Measurements from ENCODE around the gene CFAP46.

CFAP46 gene

DNA sequence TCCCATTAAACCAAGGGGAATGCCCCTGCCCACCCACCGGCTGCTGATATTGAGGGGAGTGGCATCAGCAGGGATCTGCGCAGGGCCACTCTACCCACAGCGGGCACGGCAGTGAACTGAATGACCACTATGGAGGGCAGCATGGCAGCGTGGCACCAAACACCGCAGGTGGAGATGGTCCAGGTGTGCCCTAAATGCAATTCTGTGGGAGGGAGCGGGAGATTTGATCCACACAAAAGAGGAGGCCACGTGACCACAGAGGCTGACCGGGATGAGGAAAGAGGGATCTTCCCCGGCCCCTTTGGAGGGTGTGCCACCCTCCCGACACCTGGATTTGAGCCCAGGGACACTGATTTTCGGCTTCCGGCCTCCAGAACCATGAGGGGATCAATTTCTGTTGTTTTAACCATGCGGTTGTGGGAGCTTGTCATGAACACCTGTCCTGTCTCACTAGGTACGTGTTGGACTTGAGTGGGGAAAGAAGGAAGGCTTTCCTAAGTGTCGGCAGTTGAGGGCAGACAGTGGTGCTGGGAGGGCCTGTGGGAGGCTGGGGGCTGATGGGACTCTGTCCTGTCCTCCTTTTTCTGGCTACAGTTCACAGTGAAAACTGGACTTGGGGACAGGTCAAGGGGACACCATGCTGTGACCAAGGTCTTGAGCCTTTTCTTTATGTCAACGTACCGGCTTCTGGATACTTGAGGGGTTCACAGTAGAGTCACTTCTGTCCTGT is 66.1 kb downstream of the CFAP46 start:
- Histone ChIP-seq H3K9me2 (replicated peaks; ENCODE audit: insufficient read depth, low read length) (no peaks in the 10 kb centered on the region), H3K36me3 (ENCODE audit: low read length) (no peaks in the 10 kb centered on the region), H3F3A (ENCODE audit: insufficient read depth) (no peaks in the 10 kb centered on the region), H3K9ac (ENCODE audit: low read length) (no peak overlapping the region), H2AFZ (ENCODE audit: low read depth, low read length, severe bottlenecking) (no peak overlapping the region), H3K27me3 (ENCODE audit: low read length) (no peaks in the 10 kb centered on the region), H3K4me3 (ENCODE audit: insufficient read depth, low read length, poor library complexity, severe bottlenecking) (no peak overlapping the region), H3K79me2 (ENCODE audit: insufficient read depth, low read length) (no peaks in the 10 kb centered on the region), H4K20me1 (ENCODE audit: low read depth, low read length) (no peaks in the 10 kb centered on the region), H3K4me2 (ENCODE audit: low read depth, low read length, poor library complexity, severe bottlenecking) (no peak overlapping the region), H3K27ac (ENCODE audit: low read depth, low read length) (no peak overlapping the region), H3K9me3 (ENCODE audit: insufficient read depth, low read length) (no peaks in the 10 kb centered on the region)
- TF ChIP-seq, protein P1, sequence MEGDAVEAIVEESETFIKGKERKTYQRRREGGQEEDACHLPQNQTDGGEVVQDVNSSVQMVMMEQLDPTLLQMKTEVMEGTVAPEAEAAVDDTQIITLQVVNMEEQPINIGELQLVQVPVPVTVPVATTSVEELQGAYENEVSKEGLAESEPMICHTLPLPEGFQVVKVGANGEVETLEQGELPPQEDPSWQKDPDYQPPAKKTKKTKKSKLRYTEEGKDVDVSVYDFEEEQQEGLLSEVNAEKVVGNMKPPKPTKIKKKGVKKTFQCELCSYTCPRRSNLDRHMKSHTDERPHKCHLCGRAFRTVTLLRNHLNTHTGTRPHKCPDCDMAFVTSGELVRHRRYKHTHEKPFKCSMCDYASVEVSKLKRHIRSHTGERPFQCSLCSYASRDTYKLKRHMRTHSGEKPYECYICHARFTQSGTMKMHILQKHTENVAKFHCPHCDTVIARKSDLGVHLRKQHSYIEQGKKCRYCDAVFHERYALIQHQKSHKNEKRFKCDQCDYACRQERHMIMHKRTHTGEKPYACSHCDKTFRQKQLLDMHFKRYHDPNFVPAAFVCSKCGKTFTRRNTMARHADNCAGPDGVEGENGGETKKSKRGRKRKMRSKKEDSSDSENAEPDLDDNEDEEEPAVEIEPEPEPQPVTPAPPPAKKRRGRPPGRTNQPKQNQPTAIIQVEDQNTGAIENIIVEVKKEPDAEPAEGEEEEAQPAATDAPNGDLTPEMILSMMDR (IDR thresholded peaks at IDR 0.05; ENCODE audit: insufficient read depth, low read length, poor library complexity, severe bottlenecking), result no peak
- TF ChIP-seq EZH2phosphoT487 (conservative IDR thresholded peaks at IDR 0.05; ENCODE audit: low read length), result no peak

DNA sequence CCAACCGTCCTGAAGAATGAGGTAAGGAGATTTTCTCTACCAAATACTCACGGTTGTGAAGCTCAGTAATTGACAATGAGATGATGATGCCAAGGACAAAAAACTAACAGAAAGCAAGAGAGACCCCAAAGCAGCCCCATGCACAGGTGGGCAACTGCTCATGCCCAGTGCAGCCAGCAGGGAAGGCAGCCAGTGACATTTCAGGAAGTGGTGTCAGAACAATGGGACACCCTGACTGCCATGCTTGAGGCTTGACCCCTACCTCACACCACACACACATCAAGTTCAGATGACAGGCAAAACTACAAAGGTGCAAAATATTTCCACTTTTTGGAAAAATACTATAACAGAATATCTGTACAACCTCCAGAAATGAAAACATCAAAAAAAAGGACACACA is 66.9 kb downstream of the CFAP46 start:
- no peaks in the 10 kb centered on the region for H4K20me1 ChIP-seq (ENCODE audit: low read depth, low read length)
- H3K27me3 ChIP-seq (ENCODE audit: low read length), result no peaks in the 10 kb centered on the region
- H3K9me3 ChIP-seq (ENCODE audit: insufficient read depth, low read length), result no peaks in the 10 kb centered on the region
- no peak overlapping the region for H3K4me3 ChIP-seq (ENCODE audit: insufficient read depth, low read length, poor library complexity, severe bottlenecking)
- TF ChIP-seq EZH2phosphoT487 (conservative IDR thresholded peaks at IDR 0.05; ENCODE audit: low read length), result no peak
- TF ChIP-seq, protein P1 (IDR thresholded peaks at IDR 0.05; ENCODE audit: insufficient read depth, low read length, poor library complexity, severe bottlenecking), result no peak
- no peaks in the 10 kb centered on the region for H3K9me2 ChIP-seq (replicated peaks; ENCODE audit: insufficient read depth, low read length)
- no peak overlapping the region for H3K4me2 ChIP-seq (ENCODE audit: low read depth, low read length, poor library complexity, severe bottlenecking)
- H3K27ac ChIP-seq (ENCODE audit: low read depth, low read length), result no peak overlapping the region
- no peak overlapping the region for H3K9ac ChIP-seq (ENCODE audit: low read length)
- no peaks in the 10 kb centered on the region for H3K36me3 ChIP-seq (ENCODE audit: low read length)
- no peaks in the 10 kb centered on the region for H3K79me2 ChIP-seq (ENCODE audit: insufficient read depth, low read length)
- H3F3A ChIP-seq (ENCODE audit: insufficient read depth), result no peaks in the 10 kb centered on the region
- H2AFZ ChIP-seq (ENCODE audit: low read depth, low read length, severe bottlenecking), result no peak overlapping the region

DNA sequence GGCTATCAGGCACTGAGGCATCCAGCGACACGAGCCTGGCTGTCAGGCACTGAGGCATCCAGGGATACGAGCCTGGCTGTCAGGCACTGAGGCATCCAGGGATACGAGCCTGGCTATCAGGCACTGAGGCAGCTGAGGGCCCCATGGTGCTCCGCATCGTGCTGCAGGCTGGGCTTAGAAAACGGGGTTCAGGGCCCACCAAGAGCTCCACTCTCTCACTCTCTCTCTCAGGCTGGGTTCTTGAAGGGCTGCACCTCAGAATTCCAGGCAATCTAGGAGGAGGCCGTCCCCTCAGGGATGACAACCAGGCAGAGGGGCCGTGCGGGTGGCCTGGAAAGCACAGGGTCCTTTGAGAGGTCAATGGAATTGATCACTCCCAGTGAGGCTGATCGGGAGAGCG is 69.0 kb downstream of the CFAP46 start:
- H3K4me2 ChIP-seq (ENCODE audit: low read depth, low read length, poor library complexity, severe bottlenecking), result no peak overlapping the region
- no peak overlapping the region for H3K4me3 ChIP-seq (ENCODE audit: insufficient read depth, low read length, poor library complexity, severe bottlenecking)
- H3K79me2 ChIP-seq (ENCODE audit: insufficient read depth, low read length), result no peaks in the 10 kb centered on the region
- H3K27me3 ChIP-seq (ENCODE audit: low read length), result no peaks in the 10 kb centered on the region
- TF ChIP-seq, protein P1 (IDR thresholded peaks at IDR 0.05; ENCODE audit: insufficient read depth, low read length, poor library complexity, severe bottlenecking), result no peak
- no peak for TF ChIP-seq EZH2phosphoT487 (conservative IDR thresholded peaks at IDR 0.05; ENCODE audit: low read length)
- H3K9me3 ChIP-seq (ENCODE audit: insufficient read depth, low read length), result no peaks in the 10 kb centered on the region
- no peaks in the 10 kb centered on the region for H3K9me2 ChIP-seq (replicated peaks; ENCODE audit: insufficient read depth, low read length)
- no peaks in the 10 kb centered on the region for H4K20me1 ChIP-seq (ENCODE audit: low read depth, low read length)
- H3F3A ChIP-seq (ENCODE audit: insufficient read depth), result no peaks in the 10 kb centered on the region
- no peak overlapping the region for H2AFZ ChIP-seq (ENCODE audit: low read depth, low read length, severe bottlenecking)
- no peak overlapping the region for H3K27ac ChIP-seq (ENCODE audit: low read depth, low read length)
- no peak overlapping the region for H3K9ac ChIP-seq (ENCODE audit: low read length)
- no peaks in the 10 kb centered on the region for H3K36me3 ChIP-seq (ENCODE audit: low read length)

Data from SU-DHL-6 (cell line).